Hematopoietic multipotent progenitor cell (in vitro differentiated cells): Measurements from ENCODE around the gene MET. TPM values are rescaled to one million over a fixed set of nuclear protein-coding genes. Genes with fewer than 3 reads are reported as not detected.
"Not testable (repeated sequence)": the region's sequence is repeated elsewhere in the genome, so short reads cannot be mapped to it uniquely, and the experiment has no call there.

Experiments
- DNase-seq, 3 donors: peaks; one replicate each; pipeline ENCODE4 v3.0.0-alpha.2; 2011 to 2015; ENCODE audit warnings: low read depth in 2 of 3, low spot score in 2 of 3
- total RNA-seq: library from RNA; depleted of rRNA; stranded (reverse); fragments of >200 nt; gene quantifications from one replicate; pipeline ENCODE4 v1.2.3, GENCODE V29; 2012

Gene MET
- total RNA-seq, 1 donor = under 0.01 TPM

GRCh38 chr7:116742641-116743040, 70.6 kb downstream of the MET start:
- DNase-seq = no peak

GRCh38 chr7:116743835-116744234, 71.8 kb downstream of the MET start:
- not testable (repeated sequence) for DNase-seq

GRCh38 chr7:116746388-116746787, 74.4 kb downstream of the MET start:
- not testable (repeated sequence) for DNase-seq

DNA sequence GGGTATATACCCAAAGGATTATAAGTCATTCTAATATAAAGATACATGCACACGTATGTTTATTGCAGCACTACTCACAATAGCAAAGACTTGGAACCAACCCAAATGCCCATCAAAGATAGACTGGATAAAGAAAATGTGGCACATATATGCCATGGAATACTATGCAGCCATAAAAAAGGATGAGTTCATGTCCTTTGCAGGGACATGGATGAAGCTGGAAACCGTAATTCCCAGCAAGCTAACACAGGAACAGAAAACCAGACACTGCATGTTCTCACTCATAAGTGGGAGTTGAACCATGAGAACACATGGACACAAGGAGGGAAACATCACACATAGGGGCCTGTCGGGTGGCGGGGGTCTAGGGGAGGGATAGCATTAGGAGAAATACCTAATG, 79.1 kb downstream of the MET start:
- not testable (repeated sequence) for DNase-seq

GRCh38 chr7:116752305-116753074, 80.5 kb downstream of the MET start:
- DNase-seq = no peak

- no peak for DNase-seq
These were observed 81.1 kb downstream of the MET start for GRCh38 chr7:116753130-116753529.

DNA sequence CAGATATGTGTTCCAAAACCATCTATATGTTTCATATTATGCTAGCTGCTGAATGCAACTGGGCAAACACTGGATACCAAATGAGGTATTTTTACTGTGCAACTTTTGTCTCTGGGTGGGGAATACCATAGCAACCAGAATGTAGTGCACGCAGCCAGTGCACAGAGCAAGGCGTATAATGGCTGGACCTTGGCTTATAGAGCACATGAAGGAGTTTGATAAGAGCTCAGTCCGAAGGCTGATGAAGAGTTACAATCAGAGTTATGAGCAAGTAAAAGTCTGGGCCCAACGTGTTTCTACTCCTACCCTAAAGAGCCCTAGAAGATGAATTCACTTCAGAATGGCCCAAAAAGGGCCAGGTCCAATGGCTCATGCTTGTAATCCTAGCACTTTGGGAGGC, 82.2 kb downstream of the MET start:
- no peak for DNase-seq

- DNase-seq = no peak
These were observed 85.3 kb downstream of the MET start for GRCh38 chr7:116757283-116757682.

GRCh38 chr7:116759642-116760041, 87.6 kb downstream of the MET start:
- not testable (repeated sequence) for DNase-seq

DNA sequence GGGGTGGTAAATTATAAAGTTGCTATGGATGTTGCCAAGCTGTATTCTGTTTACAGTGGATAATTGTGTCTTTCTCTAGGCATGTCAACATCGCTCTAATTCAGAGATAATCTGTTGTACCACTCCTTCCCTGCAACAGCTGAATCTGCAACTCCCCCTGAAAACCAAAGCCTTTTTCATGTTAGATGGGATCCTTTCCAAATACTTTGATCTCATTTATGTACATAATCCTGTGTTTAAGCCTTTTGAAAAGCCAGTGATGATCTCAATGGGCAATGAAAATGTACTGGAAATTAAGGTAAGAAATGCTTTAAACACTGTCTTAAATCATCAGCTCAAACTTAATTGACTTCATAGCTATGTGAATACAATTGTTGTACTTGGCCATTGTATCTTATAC, 91.0 kb downstream of the MET start:
- no peak for DNase-seq

GRCh38 chr7:116763647-116764046, 91.7 kb downstream of the MET start:
- no peak for DNase-seq

DNA sequence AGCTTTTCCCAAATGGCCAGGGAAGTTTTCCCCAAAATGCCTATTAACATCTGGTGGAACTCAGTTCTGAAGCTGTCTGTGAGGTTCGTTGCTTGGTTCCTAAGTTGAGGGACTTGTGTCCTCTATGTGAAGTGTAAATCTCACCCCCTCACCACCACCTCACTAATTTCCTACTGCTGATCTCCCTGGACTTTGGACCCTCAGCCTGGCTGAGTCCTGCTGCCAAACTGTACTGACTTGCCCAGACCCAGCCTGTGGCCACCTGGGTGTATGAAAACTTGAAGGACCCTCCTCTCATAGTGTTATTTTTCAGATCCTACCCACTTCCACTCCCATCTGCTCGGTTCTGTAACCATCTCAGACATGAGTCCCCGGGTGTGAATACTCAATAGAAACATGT, 94.9 kb downstream of the MET start:
- DNase-seq = no peak

- no peak for DNase-seq
These were observed 97.5 kb downstream of the MET start for GRCh38 chr7:116769546-116769945.

DNA sequence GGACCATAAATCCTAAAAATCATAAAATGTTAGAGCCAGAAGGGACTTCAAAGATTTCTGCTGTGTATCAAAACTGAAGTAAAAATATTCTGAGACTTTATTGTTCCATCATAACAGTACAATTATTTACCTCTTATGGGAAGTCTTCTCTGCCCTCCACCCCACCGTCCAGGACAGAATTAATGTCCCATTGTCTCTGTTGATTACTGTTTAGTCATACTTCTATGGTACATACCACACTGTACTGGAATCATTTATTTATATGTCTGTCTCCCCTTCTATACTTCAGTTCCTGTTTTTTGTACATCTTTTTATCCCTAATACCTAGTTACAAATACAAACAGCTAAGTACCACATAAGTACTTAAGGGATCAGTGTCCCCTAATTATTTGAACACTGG, 98.9 kb downstream of the MET start:
- no peak for DNase-seq

- DNase-seq = no peak
These were observed 99.6 kb downstream of the MET start for GRCh38 chr7:116771640-116772039.

DNA sequence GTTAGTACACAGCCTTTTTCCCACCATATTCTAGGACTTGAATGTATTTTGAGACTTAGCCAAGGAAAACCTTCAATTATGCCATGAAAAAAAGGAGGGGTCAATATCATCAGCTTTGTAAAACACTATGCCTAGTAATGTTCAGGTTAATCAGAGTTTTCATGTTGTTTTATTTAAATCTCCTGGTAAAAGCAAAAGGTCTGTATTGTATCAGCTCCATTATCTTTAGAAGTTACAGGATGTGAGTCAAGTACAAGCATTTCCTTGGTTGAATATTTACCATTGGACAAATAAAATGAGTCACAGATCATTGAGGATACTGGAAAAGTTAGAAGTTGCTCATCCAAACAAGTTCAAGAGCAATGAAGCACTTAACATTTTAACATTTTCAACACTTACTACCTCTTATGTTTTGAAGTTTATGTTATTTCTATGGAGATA, 100.4 kb downstream of the MET start:
- no peak for DNase-seq

DNA sequence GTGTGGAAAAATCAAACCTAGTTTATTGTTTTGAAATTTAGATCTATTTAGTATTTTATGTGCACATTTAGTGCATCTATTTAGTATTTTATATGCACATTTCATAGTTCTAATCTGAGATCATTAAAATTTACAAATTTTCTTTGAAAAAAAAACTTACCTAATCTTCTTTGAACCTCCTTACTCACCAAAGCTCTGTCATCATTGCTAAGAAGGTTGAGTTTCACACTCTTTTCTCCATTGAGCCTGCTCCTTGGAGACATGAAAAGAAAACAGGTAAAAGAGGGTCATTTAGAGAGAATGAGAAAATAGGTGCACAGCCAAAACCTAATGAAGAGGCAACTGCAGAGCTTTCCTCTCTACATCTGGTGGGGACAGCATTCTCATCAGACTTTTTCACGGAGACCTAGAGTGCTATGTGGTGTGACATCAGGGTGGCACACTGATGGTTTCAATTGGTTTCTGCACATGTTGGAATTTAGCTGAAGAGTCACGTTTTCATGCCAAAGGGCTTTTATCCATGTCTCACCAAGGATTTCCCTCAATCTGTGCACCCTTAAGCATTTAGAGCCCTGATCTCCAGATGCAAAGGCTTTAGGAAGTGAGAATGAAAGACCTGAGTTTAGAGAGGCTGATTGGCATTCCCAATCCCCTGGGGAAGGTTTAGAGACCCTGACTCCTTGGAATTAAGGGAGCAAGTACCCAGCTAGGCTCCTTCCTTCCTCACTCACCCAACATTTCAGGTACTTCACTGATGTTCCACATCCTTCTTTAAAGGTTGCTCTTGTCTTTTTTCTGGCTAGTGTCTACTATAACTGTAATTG, 101.1 kb downstream of the MET start:
- DNase-seq = no peak

DNA sequence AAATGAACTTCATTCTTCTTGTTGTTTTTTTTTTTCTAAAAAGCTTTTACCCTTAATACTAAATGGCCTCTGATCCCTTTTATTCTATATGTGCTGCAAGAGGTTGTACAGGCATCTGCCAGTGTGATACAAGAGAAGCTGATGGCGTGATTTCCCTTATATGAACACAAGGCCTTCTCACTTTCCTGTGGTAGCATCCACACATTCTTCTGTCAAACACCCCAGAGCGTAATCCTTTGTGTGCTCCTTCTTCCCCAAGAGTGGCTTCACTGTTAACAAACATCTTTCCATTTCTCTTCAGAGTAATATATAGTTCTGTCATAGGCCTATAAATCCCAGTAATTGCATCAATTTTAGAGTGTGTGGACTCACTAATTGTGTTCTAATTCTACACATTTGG, 104.0 kb downstream of the MET start:
- no peak for DNase-seq

DNA sequence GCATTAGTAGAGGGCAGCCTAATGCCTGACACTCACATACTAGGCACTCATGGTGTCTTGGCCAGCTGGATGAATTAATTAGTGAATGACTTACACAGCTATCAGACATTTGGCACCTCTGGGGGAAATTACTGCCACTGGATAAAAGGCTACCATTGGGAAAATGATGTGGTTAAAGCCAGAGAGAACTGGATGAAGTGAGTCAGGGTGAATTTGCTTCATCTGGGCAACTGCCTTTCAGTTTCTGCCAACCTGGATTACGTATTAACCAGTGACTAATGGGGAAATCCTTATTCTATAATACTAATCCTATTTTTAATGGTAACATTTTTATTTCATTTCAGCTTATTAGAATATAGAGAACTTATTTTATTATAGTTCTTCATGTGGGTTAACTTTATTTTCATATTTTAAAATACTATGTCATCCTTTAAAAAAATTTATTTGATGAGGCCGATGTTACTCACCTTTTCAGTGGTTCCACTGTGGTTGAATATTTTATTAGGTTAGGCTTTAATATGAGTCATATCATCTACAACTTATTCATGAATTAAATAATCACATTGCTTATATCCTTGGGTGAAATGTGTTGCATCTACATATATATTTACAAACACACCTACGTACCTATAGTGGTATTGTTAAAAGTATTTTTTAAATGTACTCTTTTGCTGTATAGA, 104.8 kb downstream of the MET start:
- no peak for DNase-seq

DNA sequence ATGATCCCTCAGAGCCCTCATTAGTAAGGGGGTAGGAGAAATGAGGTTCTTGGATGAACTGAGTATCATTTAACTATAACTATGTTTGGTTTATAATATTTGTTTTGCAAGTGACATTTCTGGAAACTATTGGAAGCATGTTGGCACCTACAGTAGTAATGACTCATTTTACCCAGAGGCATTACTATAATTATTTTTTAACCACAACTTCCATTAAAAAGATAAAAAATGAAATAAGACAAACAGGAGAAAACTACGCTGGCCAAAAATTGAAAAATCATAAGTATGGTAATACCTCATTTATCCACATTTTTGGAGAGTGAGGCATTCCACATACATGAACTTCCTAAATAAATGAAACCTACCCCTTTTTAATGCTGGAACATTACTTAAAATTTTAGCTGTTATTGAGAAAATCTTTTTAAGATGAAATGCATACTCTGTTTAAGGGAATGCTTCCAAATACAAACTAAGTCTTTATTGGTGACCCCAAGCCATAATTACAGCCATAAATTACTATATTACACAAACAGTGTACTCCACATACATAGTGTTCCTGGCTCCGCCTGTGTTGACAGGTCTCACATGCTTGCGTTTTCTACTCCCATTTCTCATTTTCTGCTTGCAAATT, 105.8 kb downstream of the MET start:
- DNase-seq = no peak

- DNase-seq = no peak
These were observed 107.2 kb downstream of the MET start for GRCh38 chr7:116779216-116779615.
